Dedifferentiated amniotic fluid mesenchymal stem cell (primary cell): ENCODE data around the gene ZSCAN16.

Experiments used
- DNase-seq: peaks from one replicate; pipeline ENCODE4 v3.0.0-alpha.2; 2016; ENCODE audit errors: extremely low spot score

Gene ZSCAN16

GRCh38 chr6:28172006-28172405 lies 47.6 kb downstream of the ZSCAN16 start:
- DNase-seq = no peak

GRCh38 chr6:28176373-28176772 lies 52.0 kb downstream of the ZSCAN16 start:
- DNase-seq = no peak
